Thyroid gland (tissue), 4 donors: ENCODE data around the gene PPP1R8.

Source experiments
- POLR2A ChIP-seq, 2 donors: fragments of 450-650 bp; IDR thresholded peaks; one replicate each; pipeline ENCODE4 v1.6.1; 2017; ENCODE audit warnings: antibody characterized with exemption in 2 of 2, mild to moderate bottlenecking in 2 of 2, moderate library complexity in 1 of 2
- TF ChIP-seq, protein P1 (sequence below), 6 experiments: fragments of 200-600 bp in 3 of 6; fragments of 450-650 bp in 3 of 6; sonication (generic) in 3 of 6; IDR thresholded peaks; one replicate each; pipeline ENCODE4 v1.5.1; 2016 to 2019; ENCODE audit warnings: antibody characterized with exemption in 6 of 6, mild to moderate bottlenecking in 2 of 6, inconsistent platforms in 1 of 6, moderate library complexity in 1 of 6

DNA sequence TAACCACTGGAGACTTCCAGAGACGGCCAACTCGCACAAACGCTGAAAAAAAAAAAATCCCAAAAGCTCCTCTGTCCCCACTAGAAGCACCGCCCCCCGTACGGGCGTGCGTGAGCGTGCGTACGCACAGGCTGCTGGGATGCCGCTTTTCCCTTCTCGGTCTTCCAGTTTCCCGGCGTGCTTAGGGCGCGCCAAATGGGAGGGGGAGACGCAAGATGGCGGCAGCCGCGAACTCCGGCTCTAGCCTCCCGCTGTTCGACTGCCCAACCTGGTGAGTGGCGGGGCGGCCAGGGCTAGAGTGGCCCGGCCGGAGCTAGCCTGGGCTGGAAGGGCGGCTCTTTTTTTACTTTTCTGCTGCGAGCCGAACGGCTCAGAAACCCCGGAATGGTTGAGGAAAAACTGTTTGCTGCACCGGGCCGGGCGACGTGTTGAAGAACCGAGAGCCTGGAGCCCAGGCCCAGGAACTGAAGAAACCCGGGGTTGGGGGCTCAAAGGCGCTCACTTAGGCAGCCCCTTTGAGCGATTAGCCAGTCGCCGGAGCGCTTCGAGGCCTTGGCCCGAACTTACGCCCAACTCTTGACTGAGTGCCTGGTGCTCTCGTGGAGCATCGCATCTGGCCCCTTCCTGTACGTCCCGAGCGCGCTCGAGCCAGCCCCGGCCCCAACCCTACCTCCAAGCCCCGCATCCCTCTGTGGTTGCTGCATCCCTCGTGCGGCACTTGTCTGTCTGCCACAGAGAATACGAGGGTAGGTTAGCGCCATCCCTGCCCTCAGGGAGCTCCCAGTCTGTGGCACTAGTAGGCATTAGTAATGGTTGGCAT, at the start of gene PPP1R8:
- TF ChIP-seq, protein P1, sequence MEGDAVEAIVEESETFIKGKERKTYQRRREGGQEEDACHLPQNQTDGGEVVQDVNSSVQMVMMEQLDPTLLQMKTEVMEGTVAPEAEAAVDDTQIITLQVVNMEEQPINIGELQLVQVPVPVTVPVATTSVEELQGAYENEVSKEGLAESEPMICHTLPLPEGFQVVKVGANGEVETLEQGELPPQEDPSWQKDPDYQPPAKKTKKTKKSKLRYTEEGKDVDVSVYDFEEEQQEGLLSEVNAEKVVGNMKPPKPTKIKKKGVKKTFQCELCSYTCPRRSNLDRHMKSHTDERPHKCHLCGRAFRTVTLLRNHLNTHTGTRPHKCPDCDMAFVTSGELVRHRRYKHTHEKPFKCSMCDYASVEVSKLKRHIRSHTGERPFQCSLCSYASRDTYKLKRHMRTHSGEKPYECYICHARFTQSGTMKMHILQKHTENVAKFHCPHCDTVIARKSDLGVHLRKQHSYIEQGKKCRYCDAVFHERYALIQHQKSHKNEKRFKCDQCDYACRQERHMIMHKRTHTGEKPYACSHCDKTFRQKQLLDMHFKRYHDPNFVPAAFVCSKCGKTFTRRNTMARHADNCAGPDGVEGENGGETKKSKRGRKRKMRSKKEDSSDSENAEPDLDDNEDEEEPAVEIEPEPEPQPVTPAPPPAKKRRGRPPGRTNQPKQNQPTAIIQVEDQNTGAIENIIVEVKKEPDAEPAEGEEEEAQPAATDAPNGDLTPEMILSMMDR (IDR thresholded peaks at IDR 0.05): no peak
- peak in 1 of 2 donors; percentile 83 for TF ChIP-seq POLR2A (IDR thresholded peaks at IDR 0.05)
